ENCODE results near the gene GPR62.
"Not testable (repeated sequence)": the region's sequence is repeated elsewhere in the genome, so short reads cannot be mapped to it uniquely, and the experiment has no call there.

The GPR62 gene

DNA sequence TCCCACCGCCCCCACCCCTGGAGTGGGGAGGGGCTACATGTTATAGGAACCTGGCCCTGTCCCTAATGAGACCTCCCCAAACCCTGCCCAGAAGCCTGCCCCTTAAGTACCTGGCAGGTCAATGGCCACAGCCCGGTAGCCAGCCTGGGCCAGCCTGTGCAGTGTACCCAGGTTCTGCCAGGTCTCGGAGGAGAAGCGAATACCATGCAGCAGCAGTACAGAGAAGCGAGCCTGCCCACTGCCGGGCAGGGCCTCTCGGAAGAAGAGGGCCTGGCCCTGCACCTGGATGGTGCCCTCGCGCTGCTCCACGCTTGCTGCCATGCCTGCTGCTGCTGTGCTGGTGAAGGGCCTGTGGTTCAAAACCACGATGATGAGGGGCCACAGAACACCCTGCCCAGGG is 16.2 kb downstream of the GPR62 start:
- DNase-seq = no peak

DNA sequence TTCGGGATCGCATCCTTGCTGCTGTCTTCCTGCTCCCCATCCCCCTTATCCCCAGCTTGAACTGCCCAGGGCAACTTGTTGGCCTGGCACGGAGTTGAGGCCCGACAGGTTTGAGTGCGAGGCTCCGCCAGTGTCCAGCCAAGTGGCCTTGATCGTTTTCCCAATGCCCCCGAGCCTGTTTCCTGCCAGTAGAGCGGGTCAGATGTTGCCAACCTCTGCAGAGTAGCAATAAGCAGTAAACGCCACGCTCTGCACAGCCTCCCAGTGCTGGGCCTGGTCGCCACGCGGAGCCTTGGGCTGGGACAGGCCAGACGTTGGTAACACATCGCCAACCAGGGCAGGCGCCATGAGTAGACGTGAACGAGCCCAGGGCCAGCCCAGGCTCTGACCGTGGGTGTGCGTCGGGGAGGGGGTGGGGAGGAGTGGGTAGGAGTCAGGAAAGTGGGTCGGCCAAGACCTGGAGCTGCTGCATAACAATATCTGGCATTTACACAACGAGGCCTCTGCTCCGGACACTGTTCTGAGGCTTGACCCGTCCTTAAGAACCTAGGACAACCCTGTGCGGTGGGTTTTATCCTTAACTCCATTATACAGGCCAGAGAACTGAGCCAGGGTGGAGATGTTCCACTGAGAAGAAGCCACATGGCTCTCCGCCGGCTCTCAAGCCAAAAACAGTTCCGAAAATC is 19.2 kb downstream of the GPR62 start:
- no peak for DNase-seq

DNA sequence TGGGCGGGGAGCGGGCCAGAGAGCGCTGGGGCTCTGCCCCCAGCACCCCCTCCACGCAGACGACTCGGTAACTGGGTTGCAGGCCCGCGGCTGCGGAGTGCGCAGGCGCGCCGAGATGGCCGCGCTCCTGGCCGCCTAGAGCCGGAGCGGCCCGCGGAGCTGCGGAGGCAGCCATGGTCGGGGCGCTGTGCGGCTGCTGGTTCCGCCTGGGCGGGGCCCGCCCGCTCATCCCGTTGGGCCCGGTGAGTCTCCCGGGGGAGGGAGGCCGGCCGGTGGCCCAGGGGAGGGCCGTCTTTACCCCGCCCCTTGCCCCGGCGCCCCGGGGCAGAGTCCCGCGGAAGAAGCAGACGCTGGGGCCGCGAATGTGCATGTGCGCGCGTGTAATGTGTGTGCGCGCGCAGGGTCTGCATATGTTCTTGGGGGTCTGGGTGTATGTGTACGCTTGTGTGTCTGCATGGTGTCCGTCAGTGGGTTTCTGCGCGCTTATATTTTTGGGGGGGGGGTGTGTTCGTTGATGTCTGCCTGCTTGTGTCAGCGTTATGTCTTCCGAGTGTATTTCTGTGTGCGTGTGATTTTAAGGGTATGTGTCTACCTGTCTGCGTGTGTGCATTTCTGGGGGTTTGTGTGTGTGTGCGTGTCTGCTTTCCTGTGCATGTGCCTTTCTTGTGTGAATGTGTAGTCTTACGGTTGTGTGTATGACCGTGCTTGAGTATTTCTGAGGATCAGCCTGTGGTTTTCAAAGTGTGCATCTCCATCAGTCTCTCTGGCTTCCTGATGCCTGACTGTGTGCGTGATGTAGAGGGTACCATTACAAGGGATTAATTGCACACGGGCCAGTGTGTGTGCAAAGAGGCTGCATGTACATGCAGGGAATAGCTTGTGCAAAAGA is 20.0 kb downstream of the GPR62 start, which contains the start of gene ABHD14A:
Gene ABHD14A (plus strand): TSS at position 102 of the 889 bp plus-strand sequence. CDS start 72 bp downstream, at position 174.
- DNase-seq = peak; percentile 64

DNA sequence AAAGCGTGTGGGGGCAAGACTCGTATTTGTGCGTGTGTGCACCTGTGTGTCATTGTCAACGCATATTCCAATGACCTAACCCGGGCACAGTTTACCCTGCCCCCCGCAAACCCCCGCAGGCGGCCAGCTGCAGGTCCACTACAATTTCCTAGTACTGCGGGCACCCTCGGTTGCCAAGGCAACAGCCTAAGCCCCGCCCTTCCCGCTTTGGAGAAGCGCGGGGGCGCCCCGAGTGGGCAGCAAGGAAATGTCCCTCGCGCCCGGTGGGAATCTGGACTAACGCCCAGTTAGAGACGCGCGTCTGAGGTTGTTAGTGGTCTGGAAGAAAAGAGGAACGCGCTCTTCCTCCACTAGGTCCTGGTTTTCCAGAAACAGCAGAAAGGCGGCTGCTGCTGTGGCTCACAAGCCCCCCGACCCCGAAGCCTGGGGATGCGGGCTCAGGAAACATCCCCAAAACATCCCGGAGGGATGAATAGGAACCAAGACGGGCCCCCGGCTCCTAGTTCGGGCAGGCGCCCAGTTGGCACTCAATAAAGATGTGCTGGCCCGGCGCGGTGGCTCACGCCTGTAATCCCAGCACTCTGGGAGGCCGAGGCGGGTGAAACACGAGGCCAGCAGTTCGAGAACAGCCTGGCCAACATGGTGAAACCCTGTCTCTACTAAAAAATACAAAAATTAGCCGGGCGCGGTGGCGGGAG is 20.8 kb downstream of the GPR62 start:
- peak; percentile 54 for DNase-seq

DNA sequence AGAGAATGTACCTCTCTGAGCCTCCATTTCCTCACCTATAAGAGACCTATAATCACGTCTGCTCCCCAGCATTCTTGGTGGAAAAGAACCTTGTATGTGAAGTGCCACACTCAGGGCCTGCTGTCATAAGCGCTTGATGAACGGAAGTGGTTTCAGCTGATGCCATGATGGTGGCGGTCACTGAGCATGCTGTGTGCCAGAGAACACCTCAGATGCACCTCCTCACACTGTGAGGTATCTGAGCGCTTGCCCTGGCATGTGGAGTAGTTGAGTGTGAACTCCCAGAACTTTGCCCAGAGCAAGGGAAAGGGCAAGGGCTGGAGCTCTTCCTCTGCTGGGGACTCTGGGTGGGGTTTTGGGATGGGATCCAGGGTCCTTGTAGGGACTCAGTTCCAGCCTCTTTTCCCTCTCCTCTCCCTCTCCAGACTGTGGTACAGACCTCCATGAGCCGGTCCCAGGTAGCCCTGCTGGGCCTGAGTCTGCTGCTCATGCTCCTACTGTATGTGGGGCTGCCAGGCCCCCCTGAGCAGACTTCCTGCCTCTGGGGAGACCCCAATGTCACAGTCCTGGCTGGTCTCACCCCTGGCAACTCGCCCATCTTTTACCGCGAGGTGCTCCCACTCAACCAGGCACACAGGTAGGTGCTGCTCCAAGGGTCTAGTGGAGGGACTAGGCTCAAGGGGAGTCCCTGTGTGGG is 22.4 kb downstream of the GPR62 start:
- DNase-seq = no peak

DNA sequence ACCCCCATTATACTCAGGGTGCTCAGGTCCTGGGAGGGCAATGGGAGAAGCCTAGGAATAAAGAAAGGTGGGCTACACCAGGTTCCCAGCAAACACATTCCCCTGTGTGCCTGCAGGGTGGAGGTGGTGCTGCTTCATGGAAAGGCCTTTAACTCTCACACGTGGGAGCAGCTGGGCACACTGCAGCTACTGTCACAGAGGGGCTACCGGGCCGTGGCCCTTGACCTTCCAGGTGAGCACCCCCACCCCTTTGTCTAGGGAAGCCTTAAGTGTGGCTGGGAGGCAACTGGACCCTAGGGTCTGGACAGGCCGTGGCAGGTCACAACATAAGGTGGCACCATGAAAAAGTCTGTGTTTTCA is 22.9 kb downstream of the GPR62 start:
- DNase-seq = no peak

DNA sequence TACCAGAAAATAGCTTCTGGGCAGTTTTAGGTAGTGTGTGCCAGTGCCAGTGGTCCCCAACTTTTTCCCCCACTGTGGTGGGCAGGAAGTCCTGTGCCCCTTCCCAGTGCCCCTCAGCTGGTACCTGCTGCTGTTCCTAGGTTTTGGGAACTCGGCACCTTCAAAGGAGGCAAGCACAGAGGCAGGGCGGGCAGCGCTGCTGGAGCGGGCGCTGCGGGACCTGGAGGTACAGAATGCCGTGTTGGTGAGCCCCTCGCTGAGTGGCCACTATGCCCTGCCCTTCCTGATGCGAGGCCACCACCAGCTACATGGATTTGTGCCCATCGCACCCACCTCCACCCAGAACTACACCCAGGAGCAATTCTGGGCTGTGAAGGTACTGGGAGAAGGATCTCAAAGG is 25.1 kb downstream of the GPR62 start:
- no peak for DNase-seq

DNA sequence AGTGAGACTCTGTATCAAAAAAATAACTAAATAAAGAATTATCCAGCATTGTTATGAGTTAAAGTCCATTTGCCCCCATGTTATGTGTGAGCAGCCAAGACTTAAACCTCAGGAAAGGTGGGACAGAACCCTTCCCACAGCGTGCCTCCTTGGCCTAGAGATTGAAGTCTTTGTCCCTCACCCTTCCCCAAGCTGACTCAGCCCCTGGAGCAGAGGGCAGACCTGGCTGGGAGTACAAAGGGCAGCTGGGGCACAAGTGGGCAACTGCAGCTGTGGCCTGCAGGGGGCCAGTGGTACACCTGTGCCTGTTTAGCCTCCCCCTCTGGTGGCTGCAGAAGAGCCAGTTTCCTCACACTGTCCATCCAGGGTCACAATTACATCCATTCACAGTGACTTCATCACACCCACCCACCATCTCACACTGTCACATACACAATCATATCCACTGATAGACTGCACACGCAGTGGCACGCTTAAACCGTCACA is 27.2 kb downstream of the GPR62 start:
- DNase-seq = no peak

DNA sequence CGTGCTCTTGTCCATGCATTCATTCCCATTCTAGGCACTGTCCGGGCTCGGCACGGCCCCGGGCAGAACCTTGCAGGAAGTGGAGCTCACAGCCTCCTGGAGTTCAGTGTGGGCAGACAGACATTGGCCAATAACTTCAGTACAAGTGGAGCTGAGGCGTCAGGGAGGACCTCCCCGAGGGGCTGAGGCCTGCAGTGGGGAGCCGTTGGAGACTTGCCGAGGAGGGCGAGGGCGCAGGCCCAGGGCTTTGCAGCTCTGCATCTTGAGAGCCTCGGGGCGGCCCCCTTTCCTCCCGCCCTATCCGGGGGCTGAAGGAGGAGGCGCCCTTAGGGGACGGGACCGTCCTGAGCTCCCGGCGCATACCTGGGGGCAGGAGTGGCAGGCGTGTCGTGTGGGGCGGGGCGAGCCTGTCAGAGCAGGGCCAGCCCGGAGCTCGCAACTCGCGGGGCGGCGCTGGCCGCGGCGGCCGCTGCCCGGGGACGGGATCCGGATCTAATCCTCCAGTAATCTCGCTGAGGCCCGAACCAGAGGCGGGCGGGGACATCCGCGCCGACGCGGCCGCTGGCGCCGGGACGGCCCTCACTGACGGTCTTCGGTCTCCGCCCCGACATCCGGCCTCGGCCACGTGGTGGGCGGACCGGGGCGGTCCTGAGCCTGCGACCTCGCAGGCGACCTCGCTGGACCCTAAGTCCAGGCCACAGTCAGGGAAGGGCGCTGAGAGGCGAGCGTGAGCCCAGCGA is 27.8 kb downstream of the GPR62 start, which contains the start of gene ACY1:
Gene ACY1 (plus strand): TSS at position 698 of the 740 bp plus-strand sequence. CDS start 530 bp downstream, outside the sequence.
- DNase-seq = peak; percentile 85

DNA sequence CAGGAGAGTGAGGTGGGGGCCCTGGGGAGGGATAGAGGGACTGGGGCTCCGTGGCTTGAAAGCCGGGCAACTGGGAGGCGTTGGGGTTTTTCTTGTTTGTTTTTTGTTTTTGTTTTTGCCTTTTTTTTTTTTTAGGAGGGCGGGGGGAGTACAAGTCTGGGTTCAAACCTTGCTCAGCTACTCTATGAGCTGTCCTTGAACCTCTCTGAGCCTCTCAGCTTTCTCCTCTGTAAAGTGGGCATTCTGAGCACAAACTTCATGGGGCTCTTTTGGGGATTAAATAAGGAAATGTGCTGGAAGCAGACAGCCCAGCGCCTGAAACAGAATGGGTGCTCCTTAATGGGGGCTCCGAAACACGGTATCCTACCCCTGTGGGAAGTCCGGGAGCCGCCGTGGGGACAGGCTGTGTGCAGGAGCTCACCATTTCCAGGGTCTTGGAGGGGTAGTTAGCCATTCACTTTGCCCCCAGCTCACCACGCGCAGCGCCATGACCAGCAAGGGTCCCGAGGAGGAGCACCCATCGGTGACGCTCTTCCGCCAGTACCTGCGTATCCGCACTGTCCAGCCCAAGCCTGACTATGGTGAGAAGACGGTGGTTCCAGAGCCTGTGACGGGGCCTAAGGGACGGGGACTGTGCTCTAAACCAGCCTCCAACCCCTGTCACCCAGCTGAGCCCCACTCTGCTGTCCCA is 28.5 kb downstream of the GPR62 start:
- no peak for DNase-seq

DNA sequence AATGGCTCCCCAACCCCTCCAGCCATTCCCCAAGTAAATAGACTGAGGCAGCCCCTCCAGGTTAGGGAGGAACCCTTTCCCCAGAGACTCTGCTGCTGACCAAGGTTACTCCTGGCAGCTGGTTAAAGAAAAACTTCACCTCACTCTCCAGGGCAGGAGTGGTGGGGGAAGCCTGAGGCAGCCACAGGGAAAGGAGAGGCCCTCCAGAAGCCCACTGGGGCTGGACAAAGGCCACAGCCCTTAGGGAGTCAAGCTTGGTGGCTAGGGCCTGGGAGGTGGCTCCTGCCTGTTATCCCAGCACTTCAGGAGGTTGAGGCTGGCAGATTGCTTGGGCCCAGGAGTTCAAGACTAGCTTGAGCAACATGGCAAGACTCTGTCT is 29.1 kb downstream of the GPR62 start:
- no peak for DNase-seq

DNA sequence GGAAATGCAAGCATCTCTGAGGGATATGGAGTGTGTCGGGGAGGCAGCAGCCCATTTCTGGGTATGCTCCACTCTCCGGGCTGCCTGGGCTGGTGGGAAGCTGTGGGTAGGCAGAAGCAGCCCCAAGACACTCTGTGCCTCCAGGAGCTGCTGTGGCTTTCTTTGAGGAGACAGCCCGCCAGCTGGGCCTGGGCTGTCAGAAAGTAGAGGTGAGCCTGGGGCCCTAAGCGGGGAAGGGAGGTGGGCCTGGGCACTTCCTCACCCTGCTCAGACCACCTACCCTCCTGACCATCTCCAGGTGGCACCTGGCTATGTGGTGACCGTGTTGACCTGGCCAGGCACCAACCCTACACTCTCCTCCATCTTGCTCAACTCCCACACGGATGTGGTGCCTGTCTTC is 29.9 kb downstream of the GPR62 start:
- DNase-seq = no peak

DNA sequence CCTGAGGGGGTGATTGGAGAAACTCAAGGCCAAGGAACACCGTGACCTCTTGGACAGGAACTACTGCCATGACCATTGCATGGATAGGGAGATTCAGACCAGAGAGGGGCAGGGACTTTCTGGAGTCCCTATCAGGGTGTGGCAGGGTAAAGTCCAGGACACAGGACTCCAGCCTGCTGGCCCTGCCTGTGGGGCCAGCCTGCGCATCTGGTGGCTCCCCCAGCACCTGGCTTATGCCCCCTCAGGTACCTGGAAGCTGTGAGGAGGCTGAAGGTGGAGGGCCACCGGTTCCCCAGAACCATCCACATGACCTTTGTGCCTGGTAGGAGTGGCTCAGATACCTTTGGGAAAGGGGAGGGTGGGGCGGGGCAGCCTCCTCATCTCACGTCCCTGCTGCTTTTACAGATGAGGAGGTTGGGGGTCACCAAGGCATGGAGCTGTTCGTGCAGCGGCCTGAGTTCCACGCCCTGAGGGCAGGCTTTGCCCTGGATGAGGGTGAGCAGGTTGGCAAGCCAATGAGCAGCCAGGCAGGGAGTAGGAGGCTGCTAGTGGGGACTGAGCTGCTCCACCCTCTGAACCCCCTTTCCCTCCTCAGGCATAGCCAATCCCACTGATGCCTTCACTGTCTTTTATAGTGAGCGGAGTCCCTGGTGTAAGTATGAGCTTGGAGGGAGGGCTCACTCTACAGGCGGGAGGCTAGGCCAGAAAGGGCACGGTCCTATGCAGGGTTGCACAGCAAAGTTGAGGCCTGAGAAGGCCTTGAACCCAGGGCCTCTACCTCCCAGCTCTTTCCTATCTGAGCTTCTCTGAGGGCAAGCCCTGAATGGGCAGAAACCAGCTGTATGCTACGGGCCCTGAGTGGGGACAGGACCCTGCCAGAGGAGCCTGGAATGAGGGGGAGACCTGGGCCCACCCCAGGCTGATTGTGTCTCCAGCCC is 31.1 kb downstream of the GPR62 start:
- no peak for DNase-seq

DNA sequence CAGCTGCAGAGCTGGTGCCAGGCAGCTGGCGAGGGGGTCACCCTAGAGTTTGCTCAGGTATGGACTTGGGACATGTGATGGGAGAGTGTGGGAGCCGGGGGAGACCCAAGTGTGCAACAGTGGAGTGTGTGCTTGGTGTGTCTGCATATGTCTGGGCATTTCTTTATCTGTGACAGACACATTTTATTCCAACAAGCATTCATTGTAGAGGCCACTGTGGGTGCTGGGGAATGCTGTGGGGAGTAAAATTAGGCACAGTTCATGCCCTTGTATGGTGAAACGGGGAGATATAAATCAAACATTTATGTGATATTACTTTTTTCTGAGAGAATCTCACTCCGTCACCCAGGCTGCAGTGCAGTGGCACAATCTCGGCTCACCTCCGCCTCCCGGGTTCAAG is 32.4 kb downstream of the GPR62 start:
- no peak for DNase-seq

DNA sequence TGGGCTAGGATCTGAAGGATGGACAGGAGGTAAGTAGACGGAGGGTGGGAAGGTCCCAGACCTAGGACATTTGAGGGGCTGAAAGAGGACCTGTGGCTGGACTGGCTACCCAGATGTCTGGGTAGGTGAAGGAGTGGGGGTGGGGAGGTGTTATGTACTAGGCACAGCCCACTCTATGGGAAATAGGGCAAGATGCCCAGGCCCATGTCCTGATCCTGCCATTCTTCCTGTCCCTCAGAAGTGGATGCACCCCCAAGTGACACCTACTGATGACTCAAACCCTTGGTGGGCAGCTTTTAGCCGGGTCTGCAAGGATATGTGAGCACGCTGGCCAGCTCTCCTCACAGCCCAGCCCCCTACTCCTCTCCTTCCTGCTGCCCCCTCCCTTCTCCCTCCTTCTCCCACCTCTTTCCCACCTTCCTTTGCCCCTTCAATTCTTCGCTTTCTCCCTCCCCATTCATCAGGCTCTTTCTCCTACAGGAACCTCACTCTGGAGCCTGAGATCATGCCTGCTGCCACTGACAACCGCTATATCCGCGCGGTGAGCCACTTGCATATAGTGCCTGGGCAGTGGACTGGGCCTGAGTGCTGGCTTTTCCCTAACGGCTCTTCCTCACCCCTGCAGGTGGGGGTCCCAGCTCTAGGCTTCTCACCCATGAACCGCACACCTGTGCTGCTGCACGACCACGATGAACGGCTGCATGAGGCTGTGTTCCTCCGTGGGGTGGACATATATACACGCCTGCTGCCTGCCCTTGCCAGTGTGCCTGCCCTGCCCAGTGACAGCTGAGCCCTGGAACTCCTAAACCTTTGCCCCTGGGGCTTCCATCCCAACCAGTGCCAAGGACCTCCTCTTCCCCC is 33.3 kb downstream of the GPR62 start:
- no peak for DNase-seq

DNA sequence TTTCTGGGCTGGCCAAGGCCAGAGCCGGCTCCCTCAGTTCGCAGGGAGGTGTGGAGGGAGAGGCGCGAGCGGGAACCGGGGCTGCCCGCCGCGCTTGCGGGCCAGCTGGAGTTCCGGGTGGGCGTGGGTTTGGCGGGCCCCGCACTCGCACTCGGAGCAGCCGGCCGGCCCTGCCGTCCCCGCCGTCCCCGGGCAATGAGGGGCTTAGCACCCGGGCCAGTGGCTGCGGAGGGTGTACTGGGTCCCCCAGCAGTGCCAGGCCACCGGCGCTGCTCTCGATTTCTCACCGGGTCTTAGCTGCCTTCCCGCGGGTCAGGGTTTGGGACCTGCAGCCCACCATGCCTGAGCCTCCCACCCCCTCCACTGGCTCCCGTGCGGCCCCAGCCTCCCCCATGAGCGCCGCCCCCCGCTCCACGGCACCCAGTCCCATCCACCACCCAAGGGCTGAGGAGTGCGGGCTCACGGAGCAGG is 35.4 kb downstream of the GPR62 start:
- DNase-seq = not testable (repeated sequence)

DNA sequence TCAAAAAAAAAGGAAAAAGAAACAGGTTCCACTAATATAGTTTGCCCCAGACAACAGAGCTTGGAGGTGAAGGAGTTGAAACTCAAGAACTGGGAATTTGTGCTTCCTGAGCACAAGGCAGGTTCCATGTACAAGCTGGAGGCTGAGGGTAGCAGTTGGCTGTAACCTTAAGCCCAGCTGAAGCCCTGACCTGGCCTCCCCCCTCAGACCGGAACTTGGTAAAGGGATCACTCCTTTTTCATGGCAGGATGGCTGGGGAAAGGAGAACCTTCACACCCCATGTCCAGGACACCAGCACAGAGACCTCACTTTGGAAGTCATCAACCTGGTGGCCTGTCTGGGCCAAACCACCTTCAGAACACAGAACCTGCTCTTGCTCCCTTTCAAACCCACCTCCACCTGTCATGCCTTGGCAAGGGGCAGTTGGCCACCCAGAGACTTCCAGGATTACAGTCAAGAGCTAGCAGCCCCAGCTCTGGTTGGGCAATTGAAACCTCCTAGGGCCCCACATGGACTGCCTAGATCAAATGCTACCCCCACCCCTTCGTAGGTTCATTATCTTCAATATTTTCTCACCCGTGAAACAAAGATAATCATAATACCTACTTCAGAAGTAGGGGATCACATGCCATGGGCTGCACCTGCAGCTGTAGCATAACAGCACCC is 37.0 kb downstream of the GPR62 start:
- DNase-seq = no peak

DNA sequence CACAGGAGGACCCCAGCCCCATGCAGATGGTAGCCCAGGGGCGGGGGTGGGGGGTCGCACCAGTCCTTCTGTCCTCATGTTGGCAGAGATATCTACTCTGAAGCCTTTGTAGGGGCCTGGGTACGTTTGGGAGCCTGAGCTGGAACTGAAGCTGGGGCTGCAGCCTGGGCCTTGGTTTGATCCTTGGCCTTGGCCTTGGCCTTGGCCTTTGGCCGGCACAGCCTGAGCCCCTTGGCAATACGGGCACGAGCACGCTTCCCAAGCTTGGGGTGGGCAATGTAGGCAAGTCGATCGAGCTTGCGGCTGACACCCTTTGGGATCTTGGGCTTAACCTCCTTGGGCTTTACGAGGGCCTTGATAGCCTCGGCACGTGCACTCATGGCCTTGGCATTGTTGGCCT is 38.5 kb downstream of the GPR62 start:
- DNase-seq = not testable (repeated sequence)

Data from fibroblast of skin of back (primary cell).